ENCODE results near the gene OR4K14.
"Not testable (repeated sequence)": the region's sequence is repeated elsewhere in the genome, so short reads cannot be mapped to it uniquely, and the experiment has no call there.

Gene OR4K14, protein sequence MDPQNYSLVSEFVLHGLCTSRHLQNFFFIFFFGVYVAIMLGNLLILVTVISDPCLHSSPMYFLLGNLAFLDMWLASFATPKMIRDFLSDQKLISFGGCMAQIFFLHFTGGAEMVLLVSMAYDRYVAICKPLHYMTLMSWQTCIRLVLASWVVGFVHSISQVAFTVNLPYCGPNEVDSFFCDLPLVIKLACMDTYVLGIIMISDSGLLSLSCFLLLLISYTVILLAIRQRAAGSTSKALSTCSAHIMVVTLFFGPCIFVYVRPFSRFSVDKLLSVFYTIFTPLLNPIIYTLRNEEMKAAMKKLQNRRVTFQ

DNA sequence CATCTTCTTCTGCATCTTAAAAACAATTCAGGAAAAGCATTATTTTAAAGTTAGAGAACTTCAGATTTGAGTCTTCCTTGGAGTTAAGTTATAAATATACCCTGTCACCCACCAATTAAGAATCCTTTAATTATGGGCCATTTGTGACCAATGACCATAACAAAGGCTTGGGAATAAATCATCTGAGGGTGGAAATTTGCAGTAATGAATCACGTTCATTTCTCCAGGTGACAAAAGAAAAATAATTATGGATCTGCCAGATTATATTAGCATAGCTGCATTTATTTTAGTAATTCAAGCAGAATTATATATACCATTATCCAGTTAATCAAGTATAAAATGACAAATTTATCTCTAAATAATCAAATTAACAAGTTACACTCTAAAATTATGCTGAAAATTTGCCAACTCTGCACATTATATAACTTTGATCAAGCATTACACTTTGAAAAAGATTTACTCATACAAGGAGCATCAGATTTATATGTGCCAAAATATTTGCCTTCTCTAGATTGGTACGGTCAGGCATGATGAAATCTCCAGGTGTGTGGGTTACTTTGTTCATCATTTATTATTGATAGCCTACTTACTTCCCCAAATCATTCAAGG, at the start of gene OR4K14:
OR4K14 (minus strand) TSS at position 51 of the 609 bp plus-strand sequence. CDS start 4,114 bp downstream, outside the sequence.
- DNase-seq = no peak
- no peak for ATAC-seq

DNA sequence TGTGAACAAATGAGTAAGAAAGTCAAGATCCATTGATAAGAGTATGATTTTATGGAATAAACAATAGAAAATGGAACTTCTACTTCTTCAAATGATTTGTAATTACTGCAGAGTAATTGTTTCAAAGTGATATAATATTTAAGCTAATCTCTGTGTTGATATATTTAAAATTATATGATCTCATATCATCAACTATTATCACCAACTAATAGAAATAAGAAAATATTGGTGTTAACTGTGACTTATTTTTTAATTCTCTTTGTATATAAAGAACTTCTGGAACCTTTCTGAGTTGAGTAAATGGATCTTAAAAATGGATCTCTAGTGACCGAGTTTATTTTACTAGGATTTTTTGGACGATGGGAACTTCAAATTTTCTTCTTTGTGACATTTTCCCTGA, 40.6 kb upstream of the OR4K14 start, which contains the start of gene OR4L1:
OR4L1 (plus strand) TSS at position 301 of the 400 bp plus-strand sequence; CDS start at position 301, 0 bp downstream.
- no peak for ATAC-seq
- DNase-seq = no peak

GRCh38 chr14:20048202-20048601, 29.1 kb upstream of the OR4K14 start:
- no peak for ATAC-seq
- DNase-seq = no peak

- DNase-seq (no peak), ATAC-seq (no peak)
Measured at GRCh38 chr14:20044243-20044642, 25.1 kb upstream of the OR4K14 start.

- DNase-seq = no peak
- no peak for ATAC-seq
Measured at GRCh38 chr14:20035938-20036337, 16.8 kb upstream of the OR4K14 start, which contains the start of gene OR4K13. Gene OR4K13, minus strand, starts transcription at chr14:20036038. Its CDS starts 1,280 bp downstream, at chr14:20034758.

- DNase-seq = no peak
- no peak for ATAC-seq
Measured at GRCh38 chr14:20035449-20035848, 16.3 kb upstream of the OR4K14 start.

DNA sequence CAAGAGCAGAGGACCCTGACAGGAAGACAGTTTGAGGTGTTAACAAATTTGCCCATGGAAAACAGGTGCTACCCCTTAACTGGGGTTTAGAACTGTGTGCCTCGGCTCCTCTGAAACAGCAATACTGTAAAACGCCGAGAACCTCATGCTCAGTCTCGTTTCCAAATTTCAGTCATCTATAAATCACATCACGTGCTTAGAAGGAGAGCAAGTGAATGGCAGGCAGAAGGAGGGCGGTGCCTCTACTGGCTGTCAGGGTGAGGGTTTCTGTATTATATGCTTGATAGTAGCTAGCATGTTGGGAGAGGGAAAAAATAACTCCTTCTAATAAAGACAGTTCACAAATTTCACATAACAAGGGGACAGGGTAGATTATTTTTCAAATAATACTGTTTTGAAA, 12.0 kb upstream of the OR4K14 start:
- ATAC-seq (no peak), DNase-seq (no peak)

- ATAC-seq = no peak
- no peak for DNase-seq
Measured at GRCh38 chr14:20008156-20008555, 11.0 kb downstream of the OR4K14 start.

- DNase-seq = no peak
- no peak for ATAC-seq
Measured at GRCh38 chr14:20002319-20002718, 16.8 kb downstream of the OR4K14 start.

GRCh38 chr14:20001863-20002262, 17.2 kb downstream of the OR4K14 start, which contains the start of gene OR4Q2:
Gene OR4Q2, plus strand, starts transcription at chr14:20002163.
- no peak for DNase-seq

DNA sequence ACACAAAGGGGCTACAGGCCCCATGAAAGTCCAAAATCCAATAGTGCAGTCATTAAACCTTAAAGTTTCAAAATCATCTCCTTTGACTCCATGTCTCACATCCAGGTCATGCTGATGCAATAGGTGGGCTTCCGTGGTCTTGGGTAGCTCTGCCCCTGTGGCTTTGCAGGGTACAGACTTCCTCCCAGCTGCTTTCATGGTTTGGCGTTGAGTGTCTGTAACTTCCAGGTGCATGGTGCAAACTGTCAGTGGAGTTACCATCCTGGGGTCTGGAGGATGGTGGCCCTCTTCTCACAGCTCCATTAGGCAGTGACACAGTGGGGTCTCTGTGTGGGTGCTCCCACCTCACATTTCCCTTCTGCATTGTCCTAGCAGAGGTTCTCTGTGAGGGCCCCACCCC, 25.7 kb downstream of the OR4K14 start:
- DNase-seq (no peak), ATAC-seq (no peak)

More at GRCh38 chr14:20001863-20002262, 17.2 kb downstream of the OR4K14 start, which contains the start of gene OR4Q2:
- no peak for ATAC-seq

- DNase-seq (no peak), ATAC-seq (no peak)
Measured at GRCh38 chr14:19975291-19975690, 43.8 kb downstream of the OR4K14 start, which contains the start of gene OR4K15. Gene OR4K15, plus strand, starts transcription at chr14:19975591. Its CDS starts 0 bp downstream, at chr14:19975591.

DNA sequence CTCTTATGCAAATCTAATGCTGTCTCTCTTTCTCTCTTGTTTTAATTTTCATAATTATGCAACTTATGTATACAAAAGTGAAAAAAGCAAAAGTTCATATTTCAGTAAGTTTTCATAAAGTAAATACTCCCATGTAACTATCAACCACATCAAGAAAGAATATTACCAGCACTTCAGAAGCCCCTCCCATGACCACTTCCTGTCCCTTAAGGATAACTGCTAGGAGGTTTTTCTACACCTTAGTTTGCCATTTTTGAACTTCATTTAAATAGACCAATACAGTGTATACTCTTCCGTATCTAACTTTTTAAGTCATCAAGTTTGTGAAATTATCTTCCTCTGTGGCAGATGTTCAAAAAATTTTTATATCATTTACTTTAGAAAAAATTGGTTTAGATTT, 44.3 kb downstream of the OR4K14 start:
- no peak for DNase-seq
- ATAC-seq = no peak

DNA sequence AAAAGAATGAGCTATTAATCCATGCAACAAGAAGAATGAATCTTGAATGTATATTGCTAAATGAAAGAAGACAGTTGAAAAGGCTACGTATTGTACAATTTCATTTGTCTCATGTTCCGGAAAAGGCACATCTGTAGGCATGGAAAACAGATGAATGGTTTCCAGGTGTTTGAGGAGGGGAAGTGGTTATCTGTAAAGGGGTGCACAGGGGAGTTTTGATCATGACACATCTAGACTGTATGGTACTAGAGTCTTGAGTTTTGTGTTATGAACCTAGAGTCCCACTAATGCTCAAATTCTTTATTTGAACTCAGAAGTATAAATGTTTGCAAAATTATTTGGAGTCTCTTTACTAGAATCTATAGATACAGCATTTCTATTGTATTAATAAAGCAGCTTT, 49.4 kb downstream of the OR4K14 start:
- DNase-seq, ATAC-seq: not testable (repeated sequence)
